NCI-H1694 treated with DMSO at 0.1 percent for 48 hours (cell line): Measurements from ENCODE around the gene UVSSA.

ENCODE experiments used
- DNase-seq: peaks from one replicate; lab custom pipeline; 2025; lab: John Stamatoyannopoulos, UW

Gene UVSSA

GRCh38 chr4:1409079-1409478 is 62.1 kb downstream of the UVSSA start:
- no peak for DNase-seq

GRCh38 chr4:1409491-1410425 is 62.8 kb downstream of the UVSSA start:
- DNase-seq: no peak

- no peak for DNase-seq
Observed at GRCh38 chr4:1410491-1411325, 63.7 kb downstream of the UVSSA start.

- DNase-seq: no peak
Observed at GRCh38 chr4:1411436-1412375, 64.7 kb downstream of the UVSSA start.

GRCh38 chr4:1412376-1413203 is 65.6 kb downstream of the UVSSA start:
- no peak for DNase-seq

GRCh38 chr4:1413204-1413663 is 66.2 kb downstream of the UVSSA start:
- no peak for DNase-seq

- no peak for DNase-seq
Observed at GRCh38 chr4:1413687-1414479, 66.9 kb downstream of the UVSSA start.

GRCh38 chr4:1414831-1415680 is 68.0 kb downstream of the UVSSA start:
- no peak for DNase-seq

- DNase-seq: no peak
Observed at GRCh38 chr4:1415681-1415981, 68.6 kb downstream of the UVSSA start.

- no peak for DNase-seq
Observed at GRCh38 chr4:1416051-1416947, 69.3 kb downstream of the UVSSA start.

- DNase-seq: no peak
Observed at GRCh38 chr4:1416948-1417260, 69.9 kb downstream of the UVSSA start.

GRCh38 chr4:1417522-1418390 is 70.7 kb downstream of the UVSSA start:
- no peak for DNase-seq

GRCh38 chr4:1418494-1419285 is 71.7 kb downstream of the UVSSA start:
- no peak for DNase-seq

- no peak for DNase-seq
Observed at GRCh38 chr4:1419708-1420107, 72.7 kb downstream of the UVSSA start.

- no peak for DNase-seq
Observed at GRCh38 chr4:1421657-1422056, 74.6 kb downstream of the UVSSA start.

GRCh38 chr4:1427010-1427409 is 80.0 kb downstream of the UVSSA start:
- no peak for DNase-seq
